Measurements from ENCODE around the gene CETP. TPM values are rescaled to one million over a fixed set of nuclear protein-coding genes. Genes with fewer than 3 reads are reported as not detected.

CETP gene
- total and polyA plus RNA-seq, 2 of the 8 experiments (the other 6 are each of a cell fraction or from before 2014, with no cell fraction given) = not detected

GRCh38 chr16:56956076-56956475, 5.7 kb upstream of the CETP start (continued):
- no peak for TF ChIP-seq CHD7 (IDR thresholded peaks at IDR 0.05; ENCODE audit: insufficient replicate concordance, low read length)
